Tibial nerve (tissue), 4 donors: ENCODE data around the gene NMRK2. TPM values are rescaled to one million over a fixed set of nuclear protein-coding genes. Genes with fewer than 3 reads are reported as not detected.
A peak's percentile ranks its signal among the peaks of the same experiment; 100 is the strongest.

Experiments used
- DNase-seq, 2 donors: peaks; one replicate each; pipeline ENCODE4 v3.0.0-alpha.2; 2019; ENCODE audit warnings: low spot score in 2 of 2
- H3K27ac ChIP-seq, 4 donors: fragments of 200-600 bp; sonication (generic) in 3 of 4; one replicate each; pipeline ENCODE4 v1.5.1; 2017 to 2019; ENCODE audit warnings: mild to moderate bottlenecking in 1 of 4
- H3K27me3 ChIP-seq, 2 donors: fragments of 200-600 bp; sonication (generic) in 1 of 2; one replicate each; pipeline versions ENCODE4 v1.5.1 to v1.6.0; 2017 to 2019
- H3K36me3 ChIP-seq, 3 donors: fragments of 200-600 bp; sonication (generic); one replicate each; pipeline ENCODE4 v1.5.1; 2018 to 2019
- H3K4me1 ChIP-seq, 4 donors: fragments of 200-600 bp; sonication (generic) in 3 of 4; one replicate each; pipeline ENCODE4 v1.5.1; 2017 to 2019
- H3K4me3 ChIP-seq, 4 donors: fragments of 200-600 bp; sonication (generic) in 3 of 4; one replicate each; pipeline ENCODE4 v1.5.1; 2017 to 2019; ENCODE audit warnings: mild to moderate bottlenecking in 1 of 4, moderate library complexity in 1 of 4
- H3K9me3 ChIP-seq, 4 donors: fragments of 200-600 bp; sonication (generic) in 3 of 4; one replicate each; pipeline ENCODE4 v1.5.1; 2017 to 2019
- EP300 ChIP-seq, 2 donors: sonication (generic); formaldehyde crosslinking; IDR thresholded peaks; one replicate each; pipeline ENCODE4 v1.6.1; 2017; ENCODE audit warnings: antibody characterized with exemption in 2 of 2, mild to moderate bottlenecking in 1 of 2
- POLR2A ChIP-seq, 2 donors: fragments of 450-650 bp; IDR thresholded peaks; one replicate each; pipeline ENCODE4 v1.6.1; 2017; ENCODE audit warnings: antibody characterized with exemption in 2 of 2, mild to moderate bottlenecking in 2 of 2, moderate library complexity in 2 of 2
- WGBS, 2 donors: methylation state at CpG; one replicate each; pipeline ENCODE4 v1.1.5; 2018; 5-methylcytosine and 5-hydroxymethylcytosine counted together
- total RNA-seq, 4 donors: library from RNA; depleted of rRNA; stranded (reverse); fragments of >200 nt; gene quantifications; one replicate each; pipeline ENCODE4 v1.1.0, GENCODE V29; 2016
- TF ChIP-seq, protein P1 (sequence below), 5 experiments: fragments of 200-600 bp in 3 of 5; fragments of 450-650 bp in 2 of 5; sonication (generic) in 3 of 5; IDR thresholded peaks; one replicate each; pipeline ENCODE4 v1.5.1; 2016 to 2019; ENCODE audit warnings: antibody characterized with exemption in 5 of 5, mild to moderate bottlenecking in 3 of 5, moderate library complexity in 2 of 5

The NMRK2 gene
- total RNA-seq, 4 donors from 2014 or later, result not detected

DNA sequence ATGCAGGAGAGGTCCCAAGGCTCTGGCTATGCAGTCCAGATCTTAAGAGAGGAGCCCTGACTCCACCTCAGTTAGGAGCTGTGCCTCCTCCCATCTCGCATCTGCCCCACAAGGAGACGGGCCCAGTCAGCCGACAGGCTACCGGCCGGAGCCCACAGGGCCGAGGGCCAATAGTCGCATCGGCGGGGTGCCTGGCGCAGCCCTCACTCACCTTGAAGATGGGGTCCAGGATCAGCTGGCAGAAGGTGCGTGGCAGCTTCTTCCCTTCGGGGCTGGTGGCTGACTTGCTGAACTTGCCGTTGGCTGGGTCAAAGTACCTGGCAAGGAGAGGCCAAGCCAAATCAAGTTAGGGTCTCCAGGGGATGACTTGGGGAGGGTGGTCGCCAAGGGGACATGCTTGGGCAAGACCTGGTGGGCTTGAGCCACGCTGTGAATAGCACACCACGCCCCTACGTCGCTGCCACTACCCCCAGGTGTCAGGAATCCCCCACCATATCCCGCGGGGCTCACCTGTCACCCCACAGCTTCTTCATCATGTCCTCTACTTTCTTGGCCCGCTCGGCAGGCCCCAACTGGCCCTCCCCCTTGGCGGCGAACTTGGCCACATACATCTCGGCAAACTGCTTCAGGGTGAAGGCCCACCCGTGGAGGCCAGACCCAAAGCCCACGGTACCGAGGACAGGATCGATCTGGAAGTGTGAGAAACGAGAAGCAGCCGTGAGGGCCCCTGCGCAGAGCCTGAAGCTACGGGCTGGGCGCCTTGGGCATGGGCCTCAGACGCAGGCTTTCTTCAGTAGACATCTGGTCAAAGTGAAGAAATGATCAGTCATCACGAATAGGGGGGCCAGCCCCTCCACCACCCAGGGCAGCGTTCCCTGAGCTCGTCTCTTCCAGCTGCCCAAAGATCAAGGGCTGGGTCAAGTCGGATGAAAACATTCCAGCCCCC lies 49.1 kb downstream of the NMRK2 start:
- TF ChIP-seq, protein P1, sequence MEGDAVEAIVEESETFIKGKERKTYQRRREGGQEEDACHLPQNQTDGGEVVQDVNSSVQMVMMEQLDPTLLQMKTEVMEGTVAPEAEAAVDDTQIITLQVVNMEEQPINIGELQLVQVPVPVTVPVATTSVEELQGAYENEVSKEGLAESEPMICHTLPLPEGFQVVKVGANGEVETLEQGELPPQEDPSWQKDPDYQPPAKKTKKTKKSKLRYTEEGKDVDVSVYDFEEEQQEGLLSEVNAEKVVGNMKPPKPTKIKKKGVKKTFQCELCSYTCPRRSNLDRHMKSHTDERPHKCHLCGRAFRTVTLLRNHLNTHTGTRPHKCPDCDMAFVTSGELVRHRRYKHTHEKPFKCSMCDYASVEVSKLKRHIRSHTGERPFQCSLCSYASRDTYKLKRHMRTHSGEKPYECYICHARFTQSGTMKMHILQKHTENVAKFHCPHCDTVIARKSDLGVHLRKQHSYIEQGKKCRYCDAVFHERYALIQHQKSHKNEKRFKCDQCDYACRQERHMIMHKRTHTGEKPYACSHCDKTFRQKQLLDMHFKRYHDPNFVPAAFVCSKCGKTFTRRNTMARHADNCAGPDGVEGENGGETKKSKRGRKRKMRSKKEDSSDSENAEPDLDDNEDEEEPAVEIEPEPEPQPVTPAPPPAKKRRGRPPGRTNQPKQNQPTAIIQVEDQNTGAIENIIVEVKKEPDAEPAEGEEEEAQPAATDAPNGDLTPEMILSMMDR (IDR thresholded peaks at IDR 0.05), result no peak
- TF ChIP-seq EP300 (IDR thresholded peaks at IDR 0.05), result no peak
- no peak for TF ChIP-seq POLR2A (IDR thresholded peaks at IDR 0.05)
- WGBS, 2 donors, result 85 to 88% methylated on average over 36 to 39 of the region's 39 CpGs
- Histone ChIP-seq H3K4me1 (peaks cover 3 to 62% (median 26%) of the 10 kb centered on the region in 4 donors), H3K27me3 (no peaks in the 10 kb centered on the region), H3K4me3 (no peak overlapping the region), H3K9me3 (no peaks in the 10 kb centered on the region), H3K36me3 (peaks cover 30 to 72% (median 68%) of the 10 kb centered on the region in 3 donors), H3K27ac (peak overlapping the region in 1 of 4 donors; percentile 89)
- DNase-seq, result no peak

DNA sequence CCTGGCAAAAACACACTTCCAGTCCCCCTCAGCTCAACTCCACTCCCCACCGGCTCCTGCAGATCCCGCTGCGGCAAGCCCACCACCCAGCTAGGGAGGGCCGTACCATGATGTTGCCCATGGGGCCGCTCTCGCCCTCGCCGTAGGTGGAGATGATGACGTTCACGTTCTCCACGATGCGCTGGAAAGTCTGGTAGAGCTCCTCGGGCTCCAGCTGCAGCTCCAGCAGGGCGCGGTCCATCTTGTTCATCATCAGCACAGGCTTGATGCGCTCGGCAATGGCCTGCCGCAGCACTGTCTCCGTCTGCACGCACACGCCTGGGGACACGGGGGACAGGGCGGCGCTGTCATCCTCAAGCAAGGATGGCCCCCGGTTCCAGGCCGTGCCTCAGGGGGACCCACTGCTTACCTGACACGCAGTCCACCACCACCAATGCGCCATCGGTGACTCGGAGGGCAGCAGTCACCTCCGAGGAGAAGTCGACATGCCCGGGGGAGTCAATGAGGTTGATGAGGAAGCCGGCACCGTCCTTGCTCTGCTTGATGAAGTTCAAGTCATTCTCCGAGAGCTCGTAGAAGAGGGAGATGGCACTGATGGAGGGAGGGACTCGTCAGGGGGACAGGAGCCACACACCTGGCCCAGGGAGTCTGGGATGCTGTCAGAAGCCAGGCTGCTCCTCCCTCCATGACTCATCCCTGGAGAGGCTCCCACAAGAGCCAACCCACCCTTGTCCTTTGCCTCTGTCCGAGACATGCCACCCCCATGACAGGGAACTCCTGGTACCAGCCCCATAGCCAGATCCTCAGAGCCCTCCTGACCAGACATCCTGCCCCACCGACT lies 50.1 kb downstream of the NMRK2 start:
- peaks cover 3 to 69% (median 29%) of the 10 kb centered on the region in 4 donors for H3K4me1 ChIP-seq
- TF ChIP-seq EP300 (IDR thresholded peaks at IDR 0.05) (no peak), POLR2A (IDR thresholded peaks at IDR 0.05) (no peak)
- TF ChIP-seq, protein P1 (IDR thresholded peaks at IDR 0.05), result no peak
- no peak for DNase-seq
- no peak overlapping the region for H3K4me3 ChIP-seq
- peaks cover 25 to 63% (median 58%) of the 10 kb centered on the region in 3 donors for H3K36me3 ChIP-seq
- no peaks in the 10 kb centered on the region for H3K9me3 ChIP-seq
- peak overlapping the region in 2 of 4 donors; percentile 89 to 94 for H3K27ac ChIP-seq
- no peaks in the 10 kb centered on the region for H3K27me3 ChIP-seq
- WGBS, 2 donors, result 70 to 83% methylated on average over 26 to 38 of the region's 40 CpGs

DNA sequence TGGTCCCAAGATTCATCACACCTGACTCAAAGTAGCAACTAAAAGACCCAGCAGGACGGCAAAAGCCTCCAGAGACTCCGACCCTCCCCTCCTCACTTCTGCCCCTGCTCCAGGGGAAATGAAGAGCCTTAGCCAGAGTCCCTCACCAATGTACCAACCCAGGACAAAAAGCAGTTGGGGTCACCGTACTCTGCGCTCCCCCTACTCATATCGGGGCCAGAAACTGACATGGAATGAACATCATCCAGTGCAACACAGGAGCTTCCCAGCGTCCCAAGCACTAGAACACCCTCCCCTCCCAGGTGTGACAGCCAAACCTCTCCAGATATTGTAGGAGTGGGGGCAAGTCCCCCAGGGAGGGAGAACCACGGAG lies 50.7 kb downstream of the NMRK2 start:
- no peaks in the 10 kb centered on the region for H3K9me3 ChIP-seq
- H3K4me3 ChIP-seq, result peak overlapping the region in 3 of 4 donors; percentile 61 to 93 (median 74)
- H3K36me3 ChIP-seq, result peaks cover 23 to 57% (median 53%) of the 10 kb centered on the region in 3 donors
- no peak for TF ChIP-seq POLR2A (IDR thresholded peaks at IDR 0.05)
- no peak for TF ChIP-seq EP300 (IDR thresholded peaks at IDR 0.05)
- TF ChIP-seq, protein P1 (IDR thresholded peaks at IDR 0.05), result no peak
- no peak for DNase-seq
- no peaks in the 10 kb centered on the region for H3K27me3 ChIP-seq
- peaks cover 3 to 69% (median 29%) of the 10 kb centered on the region in 4 donors for H3K4me1 ChIP-seq
- H3K27ac ChIP-seq, result peak overlapping the region; percentile 20 to 96 (median 92)
- WGBS, 2 donors, result 61 to 65% methylated on average over 7 of the region's 7 CpGs

DNA sequence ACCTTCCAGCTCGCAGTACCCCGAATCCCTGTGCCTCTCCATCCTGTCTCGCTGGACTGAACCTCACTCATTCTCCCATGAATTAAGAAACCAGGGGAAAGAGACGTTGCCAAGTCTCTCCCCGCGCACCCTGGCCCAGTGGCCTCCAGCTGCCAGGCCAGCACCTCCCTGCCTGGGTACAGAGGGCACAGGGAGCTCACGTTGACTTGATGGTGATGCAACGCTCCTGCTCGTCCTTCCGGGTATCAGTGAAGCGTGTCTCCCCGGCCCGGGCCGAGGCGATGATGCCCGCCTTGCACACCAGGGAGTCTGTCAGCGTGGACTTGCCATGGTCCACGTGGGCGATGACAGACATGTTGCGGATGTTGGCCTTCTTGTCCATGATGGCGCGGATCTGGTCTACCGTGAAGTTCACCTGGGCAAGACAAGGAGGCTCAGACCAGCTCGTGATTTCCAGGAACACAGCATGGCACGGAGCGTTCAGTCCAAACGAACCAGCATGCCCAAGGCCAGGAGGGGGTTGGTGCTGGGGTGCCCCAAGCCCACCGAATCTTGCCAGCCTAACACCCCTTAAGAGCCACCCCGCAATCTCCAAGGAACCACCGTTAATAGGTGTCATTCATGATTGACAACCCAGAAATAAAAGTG lies 51.2 kb downstream of the NMRK2 start:
- Histone ChIP-seq H3K4me1 (peaks cover 3 to 69% (median 29%) of the 10 kb centered on the region in 4 donors), H3K36me3 (peaks cover 22 to 52% (median 48%) of the 10 kb centered on the region in 3 donors), H3K27me3 (no peaks in the 10 kb centered on the region), H3K27ac (peak overlapping the region; percentile 89 to 96 (median 92)), H3K9me3 (no peaks in the 10 kb centered on the region), H3K4me3 (peak overlapping the region; percentile 61 to 99 (median 84))
- WGBS, 2 donors, result 23 to 32% methylated on average over 13 to 22 of the region's 30 CpGs
- TF ChIP-seq EP300 (IDR thresholded peaks at IDR 0.05), result peak in 1 of 2 donors; percentile 6
- TF ChIP-seq, protein P1 (IDR thresholded peaks at IDR 0.05), result no peak
- no peak for DNase-seq
